ENCODE measurements around the gene PHACTR3. TPM values are rescaled to one million over a fixed set of nuclear protein-coding genes. Genes with fewer than 3 reads are reported as not detected.

Gene PHACTR3
- total and polyA plus RNA-seq, 2 donors (not counting 3 experiments of a cell fraction or from before 2014, with no cell fraction given): not detected

- FAIRE-seq (no peak), DNase-seq (ENCODE audit: low read depth, low spot score) (no peak)
- no peak overlapping the region for H2AFZ ChIP-seq (ENCODE audit: low read depth, low read length)
- no peaks in the 10 kb centered on the region for H3K27me3 ChIP-seq (ENCODE audit: control insufficient read depth in 2 of 2, insufficient read depth in 2 of 2, low read length in 2 of 2)
- no peaks in the 10 kb centered on the region for H3K9me3 ChIP-seq (replicated peaks; ENCODE audit: control insufficient read depth, insufficient read depth, low read length)
- no peaks in the 10 kb centered on the region for H3K9me1 ChIP-seq (replicated peaks; ENCODE audit: control insufficient read depth, extremely low read depth, insufficient read depth, low read length)
- dilution Hi-C loops (cut with MboI; ENCODE audit: extremely low pct_ligation_motif_present, low sequenced_read_pairs) (no loop called here), intact Hi-C loops (cut with micrococcal nuclease) (no loop called here)
- no peaks in the 10 kb centered on the region for H4K20me1 ChIP-seq (replicated peaks; ENCODE audit: control insufficient read depth, extremely low read depth, insufficient read depth, low read length)
- ChIA-PET CTCF (no interaction called here), POLR2A (no interaction called here)
- H3K27ac ChIP-seq (ENCODE audit: insufficient read depth, low read depth, low read length): no peak overlapping the region
- no peaks in the 10 kb centered on the region for H3K4me1 ChIP-seq (ENCODE audit: control insufficient read depth, extremely low read depth, insufficient read depth, low read length)
- no peak overlapping the region for H3K4me3 ChIP-seq (replicated peaks in 1 of 3; ENCODE audit: insufficient read depth in 1 of 3, low read depth in 1 of 3, low read length in 3 of 3)
- no peak overlapping the region for H3K4me2 ChIP-seq (ENCODE audit: insufficient read depth, low read length)
- BruUV-seq (replicated peaks): no TSS peak
- H3K9ac ChIP-seq (replicated peaks; ENCODE audit: extremely low read depth, insufficient read depth, low read length): no peak overlapping the region
- TF ChIP-seq FOS (IDR thresholded peaks at IDR 0.05; ENCODE audit: borderline replicate concordance, insufficient read depth, low read length) (no peak), POLR2A (IDR thresholded peaks at IDR 0.05; ENCODE audit: low read depth, low read length) (no peak), GATA2 (IDR thresholded peaks at IDR 0.05; ENCODE audit: insufficient read depth, insufficient read length, low read depth, low read length) (no peak), POLR2AphosphoS5 (IDR thresholded peaks at IDR 0.05; ENCODE audit: insufficient read depth, low read depth, low read length) (no peak), CTCF (IDR thresholded peaks at IDR 0.05; ENCODE audit: extremely low read depth in 1 of 2, insufficient read depth in 1 of 2, low read depth in 1 of 2, low read length in 2 of 2) (no peak), MAX (IDR thresholded peaks at IDR 0.05; ENCODE audit: insufficient read depth, insufficient read length) (no peak), JUN (IDR thresholded peaks at IDR 0.05; ENCODE audit: borderline replicate concordance, insufficient read depth, insufficient read length, low read depth) (no peak), MYC (IDR thresholded peaks at IDR 0.05; ENCODE audit: low read depth, low read length) (no peak), EZH2 (IDR thresholded peaks at IDR 0.05; ENCODE audit: borderline replicate concordance, low read depth, low read length, severe bottlenecking) (no peak)
- H3K79me2 ChIP-seq (ENCODE audit: control insufficient read depth, insufficient read depth, low read length): no peaks in the 10 kb centered on the region
- no peaks in the 10 kb centered on the region for H3K36me3 ChIP-seq (ENCODE audit: control insufficient read depth in 2 of 2, extremely low read depth in 1 of 2, insufficient read depth in 2 of 2, low read length in 2 of 2)
Measured at GRCh38 chr20:59825944-59826759, 221.8 kb downstream of the PHACTR3 start.
